Esophagus muscularis mucosa (tissue), 4 donors: ENCODE results near the gene RAG2.

ENCODE experiments used
- CTCF ChIP-seq, 3 experiments: fragments of 200-600 bp in 2 of 3; fragments of 450-650 bp in 1 of 3; sonication (generic) in 2 of 3; IDR thresholded peaks; one replicate each; pipeline ENCODE4 v1.5.1; 2017 to 2019; ENCODE audit warnings: antibody characterized with exemption in 3 of 3, mild to moderate bottlenecking in 2 of 3, moderate library complexity in 1 of 3
- EP300 ChIP-seq: sonication (generic); formaldehyde crosslinking; IDR thresholded peaks from one replicate; pipeline ENCODE4 v1.6.1; 2017; ENCODE audit warnings: antibody characterized with exemption
- POLR2A ChIP-seq: fragments of 450-650 bp; IDR thresholded peaks from one replicate; pipeline ENCODE4 v1.6.1; 2017; ENCODE audit warnings: antibody characterized with exemption, moderate library complexity, mild to moderate bottlenecking, low read depth
- POLR2AphosphoS5 ChIP-seq, 2 donors: sonication (generic); formaldehyde crosslinking; IDR thresholded peaks; one replicate each; pipeline ENCODE4 v1.6.1; 2017; ENCODE audit warnings: antibody characterized with exemption in 2 of 2

GRCh38 chr11:36598051-36598450, at the start of gene RAG2:
- TF ChIP-seq CTCF (IDR thresholded peaks at IDR 0.05) (no peak), POLR2AphosphoS5 (IDR thresholded peaks at IDR 0.05) (no peak), POLR2A (no peak), EP300 (no peak)
